Panc1 (cell line): ENCODE measurements around the gene PSMD7.

Source experiments
- CTCF ChIP-seq: fragments of 450-650 bp; IDR thresholded peaks from 2 replicates; pipeline ENCODE4 v1.5.1; 2017; ENCODE audit warnings: mild to moderate bottlenecking
- POLR2AphosphoS5 ChIP-seq: IDR thresholded peaks from 2 replicates; pipeline ENCODE4 v1.6.1; 2012; ENCODE audit warnings: mild to moderate bottlenecking, low read depth, low read length, moderate library complexity
- REST ChIP-seq, 2 experiments: IDR thresholded peaks; 2 replicates each; pipeline ENCODE4 v1.6.1; 2011 to 2012; ENCODE audit warnings: low read depth in 2 of 2, control low read depth in 1 of 2, low read length in 1 of 2, mild to moderate bottlenecking in 1 of 2, moderate library complexity in 1 of 2; ENCODE audit not compliant: insufficient read depth in 1 of 2
- SIN3A ChIP-seq: IDR thresholded peaks from 2 replicates; pipeline ENCODE4 v1.6.1; 2012; ENCODE audit warnings: low read depth, mild to moderate bottlenecking, low read length, moderate library complexity, borderline replicate concordance; ENCODE audit not compliant: insufficient read depth
- TCF7L2 ChIP-seq: IDR thresholded peaks from 2 replicates; pipeline ENCODE4 v1.6.1; 2011; ENCODE audit warnings: mild to moderate bottlenecking, low read depth, low read length, inconsistent platforms

GRCh38 chr16:74296432-74297144, at the start of gene PSMD7:
- TF ChIP-seq POLR2AphosphoS5 = peak; percentile 90
- no peak for TF ChIP-seq CTCF
- TF ChIP-seq REST (IDR thresholded peaks at IDR 0.05; ENCODE audit: insufficient read depth in 1 of 2, low read depth in 2 of 2, low read length in 1 of 2) = no peak
- TF ChIP-seq TCF7L2 = no peak
- 0 out of 2 replicates have a peak, but pooled peaks have one; percentile 44 for TF ChIP-seq SIN3A
